Thymus (tissue), 11 donors: Measurements from ENCODE around the gene SHISAL1. TPM values are rescaled to one million over a fixed set of nuclear protein-coding genes. Genes with fewer than 3 reads are reported as not detected.

Experiments used
- DNase-seq, 9 donors: peaks; one replicate each; pipeline ENCODE4 v3.0.0-alpha.2; 2013; ENCODE audit warnings: low spot score in 9 of 9, low read depth in 6 of 9, missing footprints in 1 of 9
- H3K27ac ChIP-seq, 2 donors: one replicate each; pipeline ENCODE4 v1.5.1; 2013; ENCODE audit warnings: control low read depth in 1 of 2, low read depth in 1 of 2, low read length in 1 of 2, mild to moderate bottlenecking in 1 of 2, moderate library complexity in 1 of 2
- H3K27me3 ChIP-seq, 2 donors: one replicate each; pipeline ENCODE4 v1.5.1; 2013; ENCODE audit warnings: low read length in 1 of 2; ENCODE audit not compliant: control insufficient read depth in 2 of 2, insufficient read depth in 1 of 2
- H3K36me3 ChIP-seq, 2 donors: one replicate each; pipeline ENCODE4 v1.5.1; 2013; ENCODE audit warnings: low read length in 1 of 2, mild to moderate bottlenecking in 1 of 2, moderate library complexity in 1 of 2; ENCODE audit not compliant: control insufficient read depth in 2 of 2, insufficient read depth in 2 of 2
- H3K4me1 ChIP-seq, 2 donors: one replicate each; pipeline ENCODE4 v1.5.1; 2013; ENCODE audit warnings: low read length in 2 of 2; ENCODE audit not compliant: control insufficient read depth in 2 of 2, insufficient read depth in 2 of 2
- H3K4me3 ChIP-seq, 2 donors: one replicate each; pipeline ENCODE4 v1.5.1; 2013; ENCODE audit warnings: low read length in 2 of 2, control low read depth in 1 of 2, mild to moderate bottlenecking in 1 of 2
- H3K9me3 ChIP-seq, 2 donors: one replicate each; pipeline ENCODE4 v1.5.1; 2013; ENCODE audit warnings: low read length in 1 of 2, mild to moderate bottlenecking in 1 of 2; ENCODE audit not compliant: control insufficient read depth in 2 of 2, insufficient read depth in 1 of 2
- WGBS: extraction: QIAGEN DNeasy Blood & Tissue Kit; methylation state at CpG from one replicate; pipeline ENCODE4 v1.1.7; 2013; 5-methylcytosine and 5-hydroxymethylcytosine counted together
- polyA plus RNA-seq: library from polyadenylated mRNA; stranded (reverse); fragments of 200-250 nt; gene quantifications from one replicate; pipeline ENCODE4 v1.2.3, GENCODE V29; 2013
- total RNA-seq: library from RNA; stranded (reverse); fragments of 120-200 nt; gene quantifications from one replicate; pipeline ENCODE4 v1.2.4, GENCODE V29; 2013
- donor health status: healthy.

SHISAL1 gene
- total and polyA plus RNA-seq, 2 donors: 0.27 to 0.33 TPM

- H3K4me3 ChIP-seq: no peak overlapping the region
Observed at GRCh38 chr22:44273175-44273574, 39.6 kb downstream of the SHISAL1 start.

GRCh38 chr22:44272401-44272771 is 40.4 kb downstream of the SHISAL1 start:
- H3K36me3 ChIP-seq: no peaks in the 10 kb centered on the region
- no peak overlapping the region for H3K4me3 ChIP-seq
- H3K27me3 ChIP-seq: peaks cover 0 to 3% of the 10 kb centered on the region in 2 donors
- H3K9me3 ChIP-seq: no peaks in the 10 kb centered on the region
- DNase-seq: no peak
- H3K27ac ChIP-seq: no peak overlapping the region
- 90% methylated on average over 5 of the region's 5 CpGs for WGBS
- no peaks in the 10 kb centered on the region for H3K4me1 ChIP-seq

More at GRCh38 chr22:44273175-44273574, 39.6 kb downstream of the SHISAL1 start:
- H3K27ac ChIP-seq: no peak overlapping the region
- H3K36me3 ChIP-seq: no peaks in the 10 kb centered on the region
- 76% methylated on average over 5 of the region's 5 CpGs for WGBS
- DNase-seq: no peak
- no peaks in the 10 kb centered on the region for H3K4me1 ChIP-seq
- H3K27me3 ChIP-seq: peaks cover 0 to 3% of the 10 kb centered on the region in 2 donors
- H3K9me3 ChIP-seq: no peaks in the 10 kb centered on the region

GRCh38 chr22:44271732-44272400 is 40.9 kb downstream of the SHISAL1 start:
- Histone ChIP-seq H3K27ac (no peak overlapping the region), H3K9me3 (no peaks in the 10 kb centered on the region), H3K4me1 (no peaks in the 10 kb centered on the region), H3K27me3 (peaks cover 0 to 3% of the 10 kb centered on the region in 2 donors), H3K36me3 (no peaks in the 10 kb centered on the region), H3K4me3 (no peak overlapping the region)
- WGBS: 97% methylated on average over 11 of the region's 11 CpGs
- DNase-seq: no peak

- H3K4me1 ChIP-seq: no peaks in the 10 kb centered on the region
- peaks cover 0 to 3% of the 10 kb centered on the region in 2 donors for H3K27me3 ChIP-seq
- H3K4me3 ChIP-seq: no peak overlapping the region
- H3K9me3 ChIP-seq: no peaks in the 10 kb centered on the region
- no peak for DNase-seq
- no peak overlapping the region for H3K27ac ChIP-seq
- no peaks in the 10 kb centered on the region for H3K36me3 ChIP-seq
Observed at GRCh38 chr22:44271010-44271500, 41.7 kb downstream of the SHISAL1 start.

- Histone ChIP-seq H3K36me3 (no peaks in the 10 kb centered on the region), H3K4me1 (no peaks in the 10 kb centered on the region), H3K4me3 (no peak overlapping the region), H3K27ac (no peak overlapping the region), H3K27me3 (peaks cover 0 to 3% of the 10 kb centered on the region in 2 donors), H3K9me3 (no peaks in the 10 kb centered on the region)
- no peak for DNase-seq
- 96% methylated on average over 9 of the region's 9 CpGs for WGBS
Observed at GRCh38 chr22:44270556-44270880, 42.2 kb downstream of the SHISAL1 start.

- whole genome bisulfite sequencing: 96% methylated on average over 17 of the region's 17 CpGs
- Histone ChIP-seq H3K27ac (no peak overlapping the region), H3K36me3 (no peaks in the 10 kb centered on the region), H3K4me3 (no peak overlapping the region), H3K27me3 (peaks cover 0 to 3% of the 10 kb centered on the region in 2 donors), H3K9me3 (no peaks in the 10 kb centered on the region), H3K4me1 (no peaks in the 10 kb centered on the region)
- no peak for DNase-seq
Observed at GRCh38 chr22:44269757-44270555, 42.8 kb downstream of the SHISAL1 start.

GRCh38 chr22:44269117-44269498 is 43.6 kb downstream of the SHISAL1 start:
- Histone ChIP-seq H3K36me3 (no peaks in the 10 kb centered on the region), H3K27ac (no peak overlapping the region), H3K9me3 (no peaks in the 10 kb centered on the region), H3K4me3 (no peak overlapping the region), H3K27me3 (peaks cover 0 to 3% of the 10 kb centered on the region in 2 donors), H3K4me1 (no peaks in the 10 kb centered on the region)
- WGBS: 77% methylated on average over 5 of the region's 5 CpGs
- no peak for DNase-seq

GRCh38 chr22:44268431-44269116 is 44.2 kb downstream of the SHISAL1 start:
- Histone ChIP-seq H3K27ac (no peak overlapping the region), H3K4me1 (no peaks in the 10 kb centered on the region), H3K27me3 (peaks cover 0 to 3% of the 10 kb centered on the region in 2 donors), H3K36me3 (no peaks in the 10 kb centered on the region), H3K4me3 (no peak overlapping the region), H3K9me3 (no peaks in the 10 kb centered on the region)
- no peak for DNase-seq
- WGBS: 92% methylated on average over 18 of the region's 18 CpGs

- Histone ChIP-seq H3K27ac (no peak overlapping the region), H3K4me3 (no peak overlapping the region), H3K9me3 (no peaks in the 10 kb centered on the region), H3K27me3 (peaks cover 0 to 3% of the 10 kb centered on the region in 2 donors), H3K36me3 (no peaks in the 10 kb centered on the region), H3K4me1 (no peaks in the 10 kb centered on the region)
- DNase-seq: no peak
- 94% methylated on average over 5 of the region's 5 CpGs for WGBS
Observed at GRCh38 chr22:44267856-44268255, 44.9 kb downstream of the SHISAL1 start.
